Caco-2 (cell line): ENCODE data around the gene SHISAL2A. TPM values are rescaled to one million over a fixed set of nuclear protein-coding genes. Genes with fewer than 3 reads are reported as not detected.

Source experiments
- BruUV-seq: library from RNA; stranded (reverse); fragments of 400-500 nt; replicated peaks from 2 replicates; lab custom pipeline; 2021; lab: Mats Ljungman, UMichigan
- CTCF ChIA-PET: fragments of 300-600 bp; sonication (Branson Sonifier 250); formaldehyde crosslinking; loops from one replicate; lab custom pipeline; 2022; ENCODE audit warnings: antibody characterized with exemption; lab: Charles Lee
- POLR2A ChIA-PET: fragments of 300-600 bp; sonication (Branson Sonifier 250); formaldehyde crosslinking; loops from one replicate; lab custom pipeline; 2022; ENCODE audit warnings: antibody characterized with exemption; lab: Charles Lee
- DNase-seq, 2 experiments: peaks; one replicate each; pipeline versions ENCODE4 v3.0.0 to v3.0.0-alpha.2; 2020 to 2022
- H3K27me3 ChIP-seq: replicated peaks from 2 replicates; pipeline ENCODE4 v1.6.0; 2011; ENCODE audit warnings: low read length; ENCODE audit not compliant: control insufficient read depth, insufficient read depth
- H3K36me3 ChIP-seq: 2 replicates; pipeline ENCODE4 v1.5.1; 2011; ENCODE audit warnings: low read length; ENCODE audit not compliant: control insufficient read depth, insufficient read depth
- H3K4me1 ChIP-seq: fragments of 250-450 bp; sonication (Bioruptor Pico); 2 replicates; pipeline ENCODE4 v1.5.1; 2020; ENCODE audit warnings: mild to moderate bottlenecking
- H3K4me3 ChIP-seq: 2 replicates; pipeline ENCODE4 v1.5.1; 2011; ENCODE audit warnings: low read depth, mild to moderate bottlenecking, control low read depth, low read length
- H3K9me3 ChIP-seq: fragments of 250-450 bp; sonication (Bioruptor Pico); 2 replicates; pipeline ENCODE4 v1.5.1; 2020; ENCODE audit warnings: mild to moderate bottlenecking, moderate library complexity
- H3K27ac Mint-ChIP-seq: one replicate; pipeline ENCODE4 v1.8.0; 2022; ENCODE audit warnings: mixed read lengths; ENCODE audit not compliant: unreplicated experiment
- H3K27me3 Mint-ChIP-seq: one replicate; pipeline ENCODE4 v1.8.0; 2022; ENCODE audit warnings: mixed read lengths; ENCODE audit not compliant: insufficient read depth, unreplicated experiment
- H3K36me3 Mint-ChIP-seq: one replicate; pipeline ENCODE4 v1.8.0; 2022; ENCODE audit warnings: mild to moderate bottlenecking, mixed read lengths; ENCODE audit not compliant: insufficient read depth, unreplicated experiment
- H3K4me1 Mint-ChIP-seq: one replicate; pipeline ENCODE4 v1.8.0; 2022; ENCODE audit warnings: low read depth, mixed read lengths; ENCODE audit not compliant: unreplicated experiment
- H3K4me3 Mint-ChIP-seq: one replicate; pipeline ENCODE4 v1.8.0; 2022; ENCODE audit warnings: mild to moderate bottlenecking, moderate library complexity, mixed read lengths; ENCODE audit not compliant: unreplicated experiment
- H3K9me3 Mint-ChIP-seq: one replicate; pipeline ENCODE4 v1.8.0; 2022; ENCODE audit warnings: mixed read lengths; ENCODE audit not compliant: unreplicated experiment
- CTCF ChIP-seq, 2 experiments: fragments of 200-600 bp in 1 of 2; IDR thresholded peaks; 1 replicate in 1 of 2; 2 replicates in 1 of 2; pipeline versions ENCODE4 v1.5.1 to v1.8.0; 2011 to 2022; ENCODE audit warnings: antibody characterized with exemption in 1 of 2, control low read depth in 1 of 2, inconsistent platforms in 1 of 2, low read depth in 1 of 2, low read length in 1 of 2, mild to moderate bottlenecking in 1 of 2, moderate library complexity in 1 of 2; ENCODE audit not compliant: insufficient read depth in 1 of 2, severe bottlenecking in 1 of 2, unreplicated experiment in 1 of 2
- intact Hi-C: fragments of 100-400 bp; cut with micrococcal nuclease; formaldehyde crosslinking; loops from one replicate; pipeline ENCODE4 v1.10.0; 2022; ENCODE audit not compliant: unreplicated experiment
- total RNA-seq: library from RNA; stranded (reverse); gene quantifications from 2 replicates; pipeline ENCODE4 v1.2.3, GENCODE V29; 2022

SHISAL2A gene
- total RNA-seq, 1 experiment from 2014 or later, result 3.7 TPM

- H3K27ac Mint-ChIP-seq, result no peak overlapping the region
- CTCF ChIA-PET, result no interaction called here
- Histone ChIP-seq H3K4me1 (peaks cover 9% of the 10 kb centered on the region; the same call in 1 of the 2 replicates), H3K4me3 (no peak overlapping the region), H3K36me3 (no peaks in the 10 kb centered on the region), H3K9me3 (no peaks in the 10 kb centered on the region), H3K27me3 (no peaks in the 10 kb centered on the region)
- H3K9me3 Mint-ChIP-seq, result no peaks in the 10 kb centered on the region
- no peak for TF ChIP-seq CTCF (IDR thresholded peaks at IDR 0.05; ENCODE audit: insufficient read depth in 1 of 2, low read depth in 1 of 2, low read length in 1 of 2, severe bottlenecking in 1 of 2, unreplicated experiment in 1 of 2)
- POLR2A ChIA-PET, result no interaction called here
- H3K4me1 Mint-ChIP-seq, result no peaks in the 10 kb centered on the region
- DNase-seq, result no peak
- no TSS peak for BruUV-seq
- no peaks in the 10 kb centered on the region for H3K27me3 Mint-ChIP-seq
- H3K36me3 Mint-ChIP-seq, result no peaks in the 10 kb centered on the region
- no peak overlapping the region for H3K4me3 Mint-ChIP-seq
- intact Hi-C loops, result no loop called here
Measured at GRCh38 chr1:52653207-52653849, 20.4 kb downstream of the SHISAL2A start.

- H3K36me3 Mint-ChIP-seq, result no peaks in the 10 kb centered on the region
- H3K27me3 ChIP-seq, result no peaks in the 10 kb centered on the region
- no peak for TF ChIP-seq CTCF (IDR thresholded peaks at IDR 0.05; ENCODE audit: insufficient read depth in 1 of 2, low read depth in 1 of 2, low read length in 1 of 2, severe bottlenecking in 1 of 2, unreplicated experiment in 1 of 2)
- no peaks in the 10 kb centered on the region for H3K27me3 Mint-ChIP-seq
- ChIA-PET POLR2A (no interaction called here), CTCF (no interaction called here)
- H3K4me1 ChIP-seq, result peaks cover 9% of the 10 kb centered on the region; the same call in 1 of the 2 replicates
- H3K4me3 Mint-ChIP-seq, result no peak overlapping the region
- no peaks in the 10 kb centered on the region for H3K36me3 ChIP-seq
- no peaks in the 10 kb centered on the region for H3K4me1 Mint-ChIP-seq
- intact Hi-C loops, result no loop called here
- no TSS peak for BruUV-seq
- no peak overlapping the region for H3K4me3 ChIP-seq
- H3K27ac Mint-ChIP-seq, result no peak overlapping the region
- H3K9me3 ChIP-seq, result no peaks in the 10 kb centered on the region
- no peaks in the 10 kb centered on the region for H3K9me3 Mint-ChIP-seq
- DNase-seq, result no peak
Measured at GRCh38 chr1:52654063-52654462, 21.1 kb downstream of the SHISAL2A start.

GRCh38 chr1:52657702-52658101, 24.7 kb downstream of the SHISAL2A start:
- Histone ChIP-seq H3K27me3 (no peaks in the 10 kb centered on the region), H3K36me3 (no peaks in the 10 kb centered on the region), H3K4me1 (peaks cover 4% of the 10 kb centered on the region; the same call in 1 of the 2 replicates), H3K4me3 (no peak overlapping the region), H3K9me3 (no peaks in the 10 kb centered on the region)
- Mint-ChIP-seq H3K27me3 (no peaks in the 10 kb centered on the region), H3K9me3 (no peaks in the 10 kb centered on the region), H3K36me3 (no peaks in the 10 kb centered on the region), H3K4me1 (no peaks in the 10 kb centered on the region), H3K27ac (no peak overlapping the region), H3K4me3 (no peak overlapping the region)
- no peak for TF ChIP-seq CTCF (IDR thresholded peaks at IDR 0.05; ENCODE audit: insufficient read depth in 1 of 2, low read depth in 1 of 2, low read length in 1 of 2, severe bottlenecking in 1 of 2, unreplicated experiment in 1 of 2)
- intact Hi-C loops, result no loop called here
- ChIA-PET CTCF (no interaction called here), POLR2A (no interaction called here)
- DNase-seq, result no peak
- no TSS peak for BruUV-seq
